Stimulated activated CD8-positive, alpha-beta memory T cell treated with anti-CD3 and anti-CD28 coated beads, Interleukin-4, amount 100 ng/mL, for 24 hours (primary cell): ENCODE measurements around the gene GPD1L.
"Not testable (repeated sequence)": the region's sequence is repeated elsewhere in the genome, so short reads cannot be mapped to it uniquely, and the experiment has no call there.

ENCODE experiments used
- DNase-seq: peaks from one replicate; pipeline ENCODE4 v3.0.0-alpha.2; 2020; ENCODE audit warnings: low read depth

Gene GPD1L

DNA sequence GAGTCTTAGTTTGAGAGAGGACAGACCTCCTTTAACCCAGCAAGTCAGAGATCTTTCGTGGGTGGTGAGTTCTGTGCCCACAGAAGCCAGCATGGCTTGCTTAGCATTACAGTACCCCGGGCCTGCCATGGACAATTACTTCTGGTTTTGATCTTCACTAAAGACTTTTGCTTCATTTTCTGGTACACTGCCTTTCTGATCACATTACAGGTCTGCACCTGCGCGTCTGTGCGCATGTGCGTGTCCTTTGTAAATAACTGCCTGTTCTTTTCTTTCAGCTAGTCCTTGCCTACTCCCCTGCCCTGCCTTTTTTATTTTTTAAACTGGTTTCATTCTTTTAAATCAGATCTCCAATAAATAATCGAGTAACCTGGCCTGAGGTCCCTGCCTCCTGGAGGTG is 74.9 kb downstream of the GPD1L start:
- DNase-seq = no peak

- DNase-seq = no peak
Observed at GRCh38 chr3:32181796-32182195, 75.4 kb downstream of the GPD1L start.

- DNase-seq = no peak
Observed at GRCh38 chr3:32184187-32184730, 77.8 kb downstream of the GPD1L start.

DNA sequence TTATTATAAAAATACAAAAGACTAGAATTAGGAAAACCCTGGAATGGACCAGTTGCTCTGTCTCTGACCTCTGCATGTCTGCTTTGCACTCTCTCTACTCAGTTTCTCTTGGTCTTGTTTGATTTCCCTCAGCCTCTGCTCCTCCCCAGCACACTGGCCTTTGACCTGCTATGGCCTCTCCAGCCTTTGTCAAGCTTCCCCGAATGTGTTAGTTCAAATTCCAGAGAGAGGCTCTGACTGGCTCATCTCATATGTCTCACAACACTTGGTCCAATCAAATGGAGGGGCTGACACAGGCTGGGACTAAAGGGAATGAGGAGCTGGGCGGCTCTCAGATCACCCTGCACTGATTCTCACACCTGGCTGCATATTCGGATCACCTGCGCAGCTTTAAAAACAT is 79.7 kb downstream of the GPD1L start:
- no peak for DNase-seq

DNA sequence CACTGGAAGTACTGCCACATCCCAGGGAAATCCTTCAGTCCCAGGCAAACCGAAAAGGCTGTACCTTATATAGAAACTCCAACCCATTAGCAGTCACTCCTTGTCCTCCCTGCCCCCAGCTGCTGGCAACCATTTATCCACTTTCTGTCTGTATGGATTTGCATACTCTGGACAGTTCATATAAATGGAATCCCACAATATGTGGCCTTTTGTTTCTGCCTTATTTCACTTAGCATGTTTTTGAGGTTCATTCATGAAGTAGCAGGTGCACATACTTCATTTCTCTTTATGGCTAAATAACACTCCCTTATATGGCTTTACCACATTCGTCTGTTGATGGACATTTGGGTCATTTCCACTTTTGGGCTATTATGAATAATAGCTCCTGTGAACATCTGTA is 80.5 kb downstream of the GPD1L start:
- DNase-seq = no peak

DNA sequence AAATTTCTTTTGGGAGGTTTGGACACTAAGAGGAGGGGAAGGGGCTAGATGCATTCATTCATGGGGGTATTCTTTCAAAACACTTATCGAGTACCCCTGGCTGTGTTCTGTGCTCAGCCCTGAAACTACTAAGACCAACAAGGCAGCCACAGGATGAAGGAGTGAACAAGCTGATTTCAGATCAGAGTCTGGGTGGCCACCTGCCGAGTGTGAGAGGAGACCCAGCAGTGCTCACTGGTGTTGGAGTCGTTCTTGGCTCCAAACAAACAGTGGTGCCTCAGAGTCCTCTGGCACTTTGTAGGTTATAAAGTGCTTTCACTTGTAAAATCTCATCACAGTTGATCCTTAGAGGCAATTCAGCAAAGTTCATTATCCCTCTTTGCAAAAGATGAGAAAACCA is 83.3 kb downstream of the GPD1L start:
- DNase-seq = no peak

GRCh38 chr3:32190556-32190955 is 84.1 kb downstream of the GPD1L start:
- not testable (repeated sequence) for DNase-seq

DNA sequence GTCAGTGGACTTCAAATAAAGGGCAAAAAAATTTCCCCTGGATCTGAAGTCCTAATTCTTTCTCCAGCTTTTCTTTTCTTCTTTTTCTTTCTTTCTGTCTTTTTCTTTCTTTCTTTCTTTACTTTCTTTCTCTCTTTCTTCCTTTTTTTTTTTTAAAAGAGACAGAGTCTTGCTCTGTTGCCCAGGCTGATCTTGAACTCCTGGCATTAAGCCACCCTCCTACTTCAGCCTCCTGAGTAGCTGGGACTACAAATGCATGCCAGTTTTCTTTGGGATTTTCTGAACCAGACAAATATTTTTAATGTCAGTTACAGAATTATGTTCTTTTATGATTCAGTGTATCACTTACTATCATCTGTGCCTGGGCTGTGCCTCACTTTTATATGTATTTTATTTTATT is 86.7 kb downstream of the GPD1L start:
- DNase-seq = no peak

DNA sequence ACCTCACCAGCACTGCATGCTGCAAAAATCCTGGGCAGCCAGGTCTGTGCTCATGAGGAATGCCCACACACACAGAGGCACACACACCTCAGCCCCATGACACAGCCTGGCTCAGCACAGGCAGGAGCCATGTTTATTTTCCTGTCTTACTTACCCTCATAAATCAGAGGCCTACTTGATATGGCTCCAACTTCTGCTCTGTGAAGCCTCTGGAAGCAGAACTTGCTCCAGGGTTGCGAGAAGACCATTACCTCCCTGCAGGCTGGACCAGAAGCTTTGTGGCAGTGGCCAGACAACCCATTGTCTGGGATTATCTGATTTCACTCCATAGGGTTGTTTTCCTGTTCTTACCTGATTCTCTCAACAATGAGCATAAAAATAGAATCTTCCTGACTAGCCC is 88.2 kb downstream of the GPD1L start:
- DNase-seq = no peak

- no peak for DNase-seq
Observed at GRCh38 chr3:32195995-32196540, 89.6 kb downstream of the GPD1L start.

- no peak for DNase-seq
Observed at GRCh38 chr3:32197991-32198390, 91.6 kb downstream of the GPD1L start.

- DNase-seq = no peak
Observed at GRCh38 chr3:32198714-32199113, 92.3 kb downstream of the GPD1L start.

DNA sequence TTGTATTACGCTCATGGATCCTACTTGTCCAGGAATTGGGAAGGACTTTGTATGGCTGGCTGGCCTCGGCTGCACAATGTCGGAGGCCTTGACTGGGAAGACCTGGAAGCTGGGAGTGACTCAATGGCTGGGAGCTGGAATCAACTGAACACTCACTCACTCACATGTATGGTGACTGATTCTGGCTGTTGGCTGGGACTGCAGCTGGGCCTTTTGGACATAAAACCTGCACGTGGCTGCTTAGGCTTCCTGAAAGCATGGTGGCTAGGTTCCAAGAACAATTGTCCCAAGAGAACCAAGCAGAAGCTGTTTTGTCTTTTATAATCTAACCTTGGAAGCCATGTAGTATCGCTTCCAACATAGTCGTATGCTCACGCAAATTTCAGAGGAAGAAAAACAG is 94.1 kb downstream of the GPD1L start:
- no peak for DNase-seq

- DNase-seq = no peak
Observed at GRCh38 chr3:32200992-32201758, 94.8 kb downstream of the GPD1L start.

- no peak for DNase-seq
Observed at GRCh38 chr3:32202496-32202895, 96.1 kb downstream of the GPD1L start.

DNA sequence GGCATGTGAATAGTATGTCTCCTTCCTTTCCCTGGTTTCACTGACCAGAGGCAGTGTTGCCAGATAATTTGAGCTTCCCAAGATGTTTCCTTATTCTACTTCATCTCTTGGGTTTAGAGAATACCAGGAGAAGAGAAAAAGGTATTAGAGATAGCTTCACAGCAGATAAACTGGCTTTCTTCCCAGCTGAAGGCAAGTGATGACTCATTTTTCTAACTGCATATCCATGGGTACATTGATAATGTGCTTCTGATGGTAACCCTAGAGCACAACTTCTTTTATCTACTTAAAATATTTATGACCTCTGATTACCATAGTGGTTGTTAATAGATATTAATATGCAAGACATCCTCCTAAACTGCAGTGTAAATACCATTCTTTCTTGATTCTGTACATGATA is 97.4 kb downstream of the GPD1L start:
- DNase-seq = no peak

GRCh38 chr3:32208447-32208846 is 102.0 kb downstream of the GPD1L start:
- no peak for DNase-seq

- DNase-seq = no peak
Observed at GRCh38 chr3:32215185-32215584, 108.8 kb downstream of the GPD1L start.

DNA sequence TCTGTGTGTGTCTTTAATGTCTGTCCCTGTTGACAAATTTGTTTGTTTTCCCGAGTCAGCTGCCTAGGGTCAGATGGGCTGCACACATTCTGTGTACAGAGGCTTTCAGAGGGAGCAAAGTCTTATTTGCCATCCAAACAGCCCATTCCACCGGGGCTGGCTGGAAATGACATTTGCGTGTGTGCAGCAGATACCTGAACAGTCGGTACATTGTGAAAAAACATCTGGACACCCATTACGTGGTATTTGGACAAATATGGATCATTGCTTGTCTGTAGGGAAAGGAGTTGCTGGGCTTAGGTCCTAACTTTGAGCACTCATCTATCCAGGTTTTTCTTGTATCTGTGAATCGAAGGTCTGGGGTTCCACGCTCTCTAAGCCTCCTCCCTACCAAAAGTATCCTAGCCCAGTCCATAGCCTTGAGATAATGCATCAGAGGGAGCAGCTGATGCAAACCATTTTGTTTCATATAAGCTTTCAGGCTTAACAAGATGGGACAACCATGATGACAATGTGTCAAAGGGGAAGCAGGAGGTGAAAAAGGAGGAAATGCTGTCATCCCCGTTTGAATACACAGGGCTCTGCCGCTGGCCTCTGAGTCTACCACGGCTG is 109.9 kb downstream of the GPD1L start:
- no peak for DNase-seq

DNA sequence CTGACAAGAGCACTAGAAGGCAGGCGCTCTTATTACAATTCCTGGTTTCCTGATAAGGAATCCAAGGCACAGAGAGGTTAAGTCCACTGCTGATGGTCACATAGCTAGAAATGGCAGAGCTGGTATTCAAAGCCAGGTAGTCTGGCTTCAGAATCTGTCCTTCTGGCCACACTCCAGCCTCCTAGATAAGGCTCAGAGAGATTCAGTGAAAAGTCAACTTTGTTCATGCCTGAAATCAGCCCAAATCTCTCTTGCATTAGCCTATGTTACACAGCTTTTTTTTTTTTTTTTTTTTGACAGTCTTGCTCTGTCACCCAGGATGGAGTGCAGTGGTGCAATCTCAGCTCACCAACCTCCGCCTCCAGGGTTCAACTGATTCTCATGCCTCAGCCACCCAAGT is 110.9 kb downstream of the GPD1L start:
- no peak for DNase-seq
